ENCODE measurements around the gene VTI1A. TPM values are rescaled to one million over a fixed set of nuclear protein-coding genes. Genes with fewer than 3 reads are reported as not detected.

VTI1A gene
- total RNA-seq, 1 experiment from 2014 or later: 44.4 TPM

GRCh38 chr10:112841549-112841948, 394.5 kb downstream of the VTI1A start:
- no TSS peak for BruUV-seq (replicated peaks)
- H3K36me3 Mint-ChIP-seq (ENCODE audit: insufficient read depth, unreplicated experiment): no peaks in the 10 kb centered on the region
- DNase-seq (ENCODE audit: unreplicated experiment): no peak
- no peak overlapping the region for H3K27ac Mint-ChIP-seq (ENCODE audit: low read depth, unreplicated experiment)
- H3K9me3 Mint-ChIP-seq (ENCODE audit: unreplicated experiment): no peaks in the 10 kb centered on the region
- H3K27me3 Mint-ChIP-seq (ENCODE audit: insufficient read depth, unreplicated experiment): no peaks in the 10 kb centered on the region
- ChIA-PET POLR2A (no interaction called here), CTCF (interaction anchor here (1.8 kb wide), 1 partner anchor 120 kb away, joined by 8 read pairs; no protein-coding TSS in a partner anchor)
- intact Hi-C loops (cut with micrococcal nuclease): no loop called here
- no peaks in the 10 kb centered on the region for H3K4me1 Mint-ChIP-seq (ENCODE audit: insufficient read depth, unreplicated experiment)
- TF ChIP-seq CTCF (IDR thresholded peaks at IDR 0.05; ENCODE audit: unreplicated experiment): no peak
- H3K4me3 Mint-ChIP-seq (ENCODE audit: unreplicated experiment): no peak overlapping the region

GRCh38 chr10:112842832-112843360, 395.9 kb downstream of the VTI1A start:
- Mint-ChIP-seq H3K27me3 (ENCODE audit: insufficient read depth, unreplicated experiment) (no peaks in the 10 kb centered on the region), H3K36me3 (ENCODE audit: insufficient read depth, unreplicated experiment) (no peaks in the 10 kb centered on the region), H3K27ac (ENCODE audit: low read depth, unreplicated experiment) (no peak overlapping the region), H3K4me1 (ENCODE audit: insufficient read depth, unreplicated experiment) (no peaks in the 10 kb centered on the region), H3K4me3 (ENCODE audit: unreplicated experiment) (no peak overlapping the region), H3K9me3 (ENCODE audit: unreplicated experiment) (peaks cover 10% of the 10 kb centered on the region)
- DNase-seq (ENCODE audit: unreplicated experiment): no peak
- no TSS peak for BruUV-seq (replicated peaks)
- ChIA-PET CTCF (interaction anchor here (1.8 kb wide), 1 partner anchor 121 kb away, joined by 8 read pairs; no protein-coding TSS in a partner anchor), POLR2A (no interaction called here)
- intact Hi-C loops (cut with micrococcal nuclease): no loop called here
- TF ChIP-seq CTCF (IDR thresholded peaks at IDR 0.05; ENCODE audit: unreplicated experiment): no peak

DNA sequence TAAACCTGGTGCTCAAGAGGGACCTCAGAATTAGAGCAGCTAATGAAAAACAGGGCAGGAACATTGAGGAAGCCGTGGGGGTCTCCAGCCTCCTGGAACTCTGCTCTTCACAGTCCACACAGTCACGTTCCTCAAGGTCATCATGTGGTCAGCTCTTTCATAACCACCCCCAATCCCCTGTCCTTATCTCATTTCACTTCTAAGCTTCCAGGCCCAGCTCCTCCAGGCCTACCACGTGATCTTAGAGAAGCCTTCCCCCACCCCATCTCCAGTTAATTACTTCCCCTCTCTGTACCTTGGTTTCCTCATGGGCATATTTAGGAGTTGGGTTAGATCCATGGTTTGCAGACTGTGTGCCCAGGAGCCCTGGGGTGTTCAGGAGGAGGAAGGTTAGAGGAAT, 396.6 kb downstream of the VTI1A start:
- no peak overlapping the region for H3K4me3 Mint-ChIP-seq (ENCODE audit: unreplicated experiment)
- H3K9me3 Mint-ChIP-seq (ENCODE audit: unreplicated experiment): peaks cover 17% of the 10 kb centered on the region
- H3K27ac Mint-ChIP-seq (ENCODE audit: low read depth, unreplicated experiment): no peak overlapping the region
- ChIA-PET CTCF (no interaction called here), POLR2A (no interaction called here)
- BruUV-seq (replicated peaks): no TSS peak
- no peak for TF ChIP-seq CTCF (IDR thresholded peaks at IDR 0.05; ENCODE audit: unreplicated experiment)
- H3K4me1 Mint-ChIP-seq (ENCODE audit: insufficient read depth, unreplicated experiment): no peaks in the 10 kb centered on the region
- no peak for DNase-seq (ENCODE audit: unreplicated experiment)
- intact Hi-C loops (cut with micrococcal nuclease): no loop called here
- H3K27me3 Mint-ChIP-seq (ENCODE audit: insufficient read depth, unreplicated experiment): no peaks in the 10 kb centered on the region
- H3K36me3 Mint-ChIP-seq (ENCODE audit: insufficient read depth, unreplicated experiment): no peaks in the 10 kb centered on the region

GRCh38 chr10:112844681-112845544, 397.9 kb downstream of the VTI1A start:
- ChIA-PET CTCF (no interaction called here), POLR2A (no interaction called here)
- intact Hi-C loops (cut with micrococcal nuclease): no loop called here
- TF ChIP-seq CTCF (IDR thresholded peaks at IDR 0.05; ENCODE audit: unreplicated experiment): no peak
- Mint-ChIP-seq H3K36me3 (ENCODE audit: insufficient read depth, unreplicated experiment) (no peaks in the 10 kb centered on the region), H3K27ac (ENCODE audit: low read depth, unreplicated experiment) (no peak overlapping the region), H3K9me3 (ENCODE audit: unreplicated experiment) (peaks cover 21% of the 10 kb centered on the region), H3K4me1 (ENCODE audit: insufficient read depth, unreplicated experiment) (no peaks in the 10 kb centered on the region), H3K27me3 (ENCODE audit: insufficient read depth, unreplicated experiment) (no peaks in the 10 kb centered on the region), H3K4me3 (ENCODE audit: unreplicated experiment) (no peak overlapping the region)
- no peak for DNase-seq (ENCODE audit: unreplicated experiment)
- no TSS peak for BruUV-seq (replicated peaks)

All from MCF 10A (cell line).